B cell (primary cell): ENCODE measurements around the gene CLEC4G. TPM values are rescaled to one million over a fixed set of nuclear protein-coding genes. Genes with fewer than 3 reads are reported as not detected.

Experiments used
- ATAC-seq: fragments of 200-7000 bp; cut with Tn5 transposase; one replicate; pipeline ENCODE4 v1.10.0; 2021; ENCODE audit warnings: low read depth, mild to moderate bottlenecking, moderate number of reproducible peaks, moderate library complexity
- CTCF ChIA-PET: fragments of 350-600 bp; sonication (Branson Sonifier 250); formaldehyde crosslinking; loops from one replicate; lab custom pipeline; 2021; ENCODE audit warnings: antibody characterized with exemption, inconsistent platforms; lab: Charles Lee
- POLR2A ChIA-PET: fragments of 350-600 bp; sonication (Branson Sonifier 250); formaldehyde crosslinking; loops from one replicate; lab custom pipeline; 2021; ENCODE audit warnings: antibody characterized with exemption; lab: Charles Lee
- DNase-seq: peaks from one replicate; pipeline ENCODE4 v3.0.0; 2013
- H2AFZ ChIP-seq: 2 replicates; pipeline ENCODE4 v1.6.1; 2012; ENCODE audit warnings: mild to moderate bottlenecking, low read depth, low read length; ENCODE audit not compliant: insufficient read depth, poor library complexity, severe bottlenecking
- H3K27ac ChIP-seq, 2 donors: 1 replicate in 1 of 2; 2 replicates in 1 of 2; pipeline ENCODE4 v1.5.1; 2012 to 2013; ENCODE audit warnings: low read length in 2 of 2, mild to moderate bottlenecking in 2 of 2, moderate library complexity in 1 of 2
- H3K27me3 ChIP-seq, 4 experiments: fragments of 200-600 bp in 1 of 4; sonication (generic) in 1 of 4; replicated peaks in 1 of 4; 1 replicate in 2 of 4; 2 replicates in 2 of 4; pipeline versions ENCODE4 v1.6.1 to v1.7.0; 2013 to 2016; ENCODE audit warnings: low read length in 3 of 4, mild to moderate bottlenecking in 2 of 4, mixed read lengths in 1 of 4, moderate library complexity in 1 of 4; ENCODE audit not compliant: insufficient read depth in 4 of 4, control insufficient read depth in 3 of 4; ENCODE audit errors: control extremely low read depth in 1 of 4
- H3K36me3 ChIP-seq, 2 experiments: replicated peaks in 1 of 2; 1 replicate in 1 of 2; 2 replicates in 1 of 2; pipeline versions ENCODE4 v1.6.1 to v1.7.1; 2013; ENCODE audit warnings: low read length in 1 of 2; ENCODE audit not compliant: insufficient read depth in 2 of 2, control insufficient read depth in 1 of 2; ENCODE audit errors: control extremely low read depth in 1 of 2, extremely low read depth in 1 of 2
- H3K4me1 ChIP-seq, 2 donors: fragments of 200-600 bp in 1 of 2; sonication (generic) in 1 of 2; 1 replicate in 1 of 2; 2 replicates in 1 of 2; pipeline versions ENCODE4 v1.5.1 to v1.6.1; 2013 to 2017; ENCODE audit warnings: low read length in 2 of 2; ENCODE audit not compliant: control insufficient read depth in 2 of 2, insufficient read depth in 2 of 2
- H3K4me2 ChIP-seq: replicated peaks from 2 replicates; pipeline ENCODE3; 2012; ENCODE audit warnings: mild to moderate bottlenecking, low read depth, low read length; ENCODE audit not compliant: poor library complexity, severe bottlenecking
- H3K4me3 ChIP-seq, 5 experiments: fragments of 200-600 bp in 1 of 5; sonication (generic) in 1 of 5; 1 replicate in 3 of 5; 2 replicates in 2 of 5; pipeline versions ENCODE4 v1.5.1 to v1.7.0; 2011 to 2016; ENCODE audit warnings: low read length in 4 of 5, mild to moderate bottlenecking in 4 of 5, low read depth in 2 of 5, control low read depth in 1 of 5, moderate library complexity in 1 of 5; ENCODE audit not compliant: insufficient read depth in 1 of 5; ENCODE audit errors: control extremely low read depth in 1 of 5, extremely low read depth in 1 of 5
- H3K79me2 ChIP-seq: fragments of 200-600 bp; sonication (generic); one replicate; pipeline ENCODE4 v1.6.0; 2016; ENCODE audit warnings: low read length; ENCODE audit not compliant: control insufficient read depth, insufficient read depth
- H3K9ac ChIP-seq: fragments of 200-600 bp; sonication (generic); 2 replicates; pipeline ENCODE4 v1.6.1; 2017; ENCODE audit warnings: mild to moderate bottlenecking, low read length, moderate library complexity
- H3K9me3 ChIP-seq, 3 donors: one replicate each; pipeline versions ENCODE4 v1.6.1 to v1.7.1; 2013; ENCODE audit warnings: low read length in 2 of 3; ENCODE audit not compliant: control insufficient read depth in 2 of 3, insufficient read depth in 1 of 3; ENCODE audit errors: control extremely low read depth in 1 of 3
- H4K20me1 ChIP-seq: 2 replicates; pipeline ENCODE4 v1.6.0; 2012; ENCODE audit warnings: mild to moderate bottlenecking, low read length; ENCODE audit not compliant: insufficient read depth, control insufficient read depth, poor library complexity, severe bottlenecking
- H3K27ac Mint-ChIP-seq: one replicate; pipeline ENCODE4 v1.8.0; 2021; ENCODE audit warnings: mixed read lengths
- H3K27me3 Mint-ChIP-seq: one replicate; pipeline ENCODE4 v1.8.0; 2021; ENCODE audit warnings: mixed read lengths
- H3K4me1 Mint-ChIP-seq: one replicate; pipeline ENCODE4 v1.8.0; 2021; ENCODE audit warnings: mixed read lengths
- H3K4me3 Mint-ChIP-seq: one replicate; pipeline ENCODE4 v1.8.0; 2021; ENCODE audit warnings: mixed read lengths
- H3K9me3 Mint-ChIP-seq: one replicate; pipeline ENCODE4 v1.8.0; 2022; ENCODE audit warnings: mixed read lengths; ENCODE audit not compliant: insufficient read depth
- EZH2 ChIP-seq: IDR thresholded peaks from 2 replicates; pipeline ENCODE4 v1.6.1; 2012; ENCODE audit warnings: borderline replicate concordance, low read depth, mild to moderate bottlenecking, moderate library complexity, low read length; ENCODE audit not compliant: insufficient read depth, poor library complexity, severe bottlenecking
- WGBS: methylation state at CpG from one replicate; pipeline ENCODE4 v1.1.5; 2013; ENCODE audit warnings: missing lambda C conversion rate; ENCODE audit not compliant: insufficient coverage; 5-methylcytosine and 5-hydroxymethylcytosine counted together
- intact Hi-C: fragments of 100-400 bp; cut with micrococcal nuclease; formaldehyde crosslinking; loops from one replicate; pipeline ENCODE4 v1.10.0; 2022
- polyA plus RNA-seq: library from polyadenylated mRNA; depleted of rRNA; stranded (reverse); fragments of >200 nt; gene quantifications from 2 replicates; pipeline ENCODE4 v1.2.3, GENCODE V29; 2012
- total RNA-seq, 2 donors: library from RNA; stranded (reverse); fragments of 120-200 nt in 1 of 2; gene quantifications; 1 replicate in 1 of 2; 2 replicates in 1 of 2; pipeline versions ENCODE4 v1.2.3 to v1.2.4, GENCODE V29; 2013 to 2022
- TF ChIP-seq, protein P1 (sequence below): fragments of 200-600 bp; IDR thresholded peaks from one replicate; pipeline ENCODE4 v1.8.0; 2022; ENCODE audit warnings: antibody characterized with exemption, mild to moderate bottlenecking

CLEC4G gene
- total and polyA plus RNA-seq, 2 donors (not counting 1 experiment from before 2014, with no cell fraction given) = 1.3 TPM; not detected in 1

DNA sequence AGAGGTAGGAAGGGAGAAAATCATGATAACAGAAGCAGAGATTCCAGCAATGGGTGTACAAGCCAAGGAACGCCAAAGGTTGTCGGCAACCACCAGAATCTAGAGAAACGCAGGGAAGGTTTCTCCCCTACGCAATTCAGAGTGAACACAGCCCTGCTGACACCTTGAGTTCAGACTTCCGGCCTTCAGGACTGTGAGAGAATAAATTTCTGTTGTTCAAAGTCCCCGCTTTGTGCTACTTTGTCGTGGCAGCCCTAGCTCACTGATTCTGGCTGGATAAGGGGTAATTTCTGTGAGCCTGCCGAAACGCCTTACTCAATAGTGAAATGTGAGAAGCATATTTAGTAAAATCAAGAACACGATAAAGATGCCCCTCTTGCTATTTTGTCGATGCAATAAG, 5.3 kb upstream of the CLEC4G start:
- intact Hi-C loops = no loop called here
- no peak overlapping the region for H3K27ac ChIP-seq
- TF ChIP-seq, protein P1, sequence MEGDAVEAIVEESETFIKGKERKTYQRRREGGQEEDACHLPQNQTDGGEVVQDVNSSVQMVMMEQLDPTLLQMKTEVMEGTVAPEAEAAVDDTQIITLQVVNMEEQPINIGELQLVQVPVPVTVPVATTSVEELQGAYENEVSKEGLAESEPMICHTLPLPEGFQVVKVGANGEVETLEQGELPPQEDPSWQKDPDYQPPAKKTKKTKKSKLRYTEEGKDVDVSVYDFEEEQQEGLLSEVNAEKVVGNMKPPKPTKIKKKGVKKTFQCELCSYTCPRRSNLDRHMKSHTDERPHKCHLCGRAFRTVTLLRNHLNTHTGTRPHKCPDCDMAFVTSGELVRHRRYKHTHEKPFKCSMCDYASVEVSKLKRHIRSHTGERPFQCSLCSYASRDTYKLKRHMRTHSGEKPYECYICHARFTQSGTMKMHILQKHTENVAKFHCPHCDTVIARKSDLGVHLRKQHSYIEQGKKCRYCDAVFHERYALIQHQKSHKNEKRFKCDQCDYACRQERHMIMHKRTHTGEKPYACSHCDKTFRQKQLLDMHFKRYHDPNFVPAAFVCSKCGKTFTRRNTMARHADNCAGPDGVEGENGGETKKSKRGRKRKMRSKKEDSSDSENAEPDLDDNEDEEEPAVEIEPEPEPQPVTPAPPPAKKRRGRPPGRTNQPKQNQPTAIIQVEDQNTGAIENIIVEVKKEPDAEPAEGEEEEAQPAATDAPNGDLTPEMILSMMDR = no peak
- TF ChIP-seq EZH2 = no peak
- H3K36me3 ChIP-seq = no peaks in the 10 kb centered on the region
- Mint-ChIP-seq H3K27ac (no peak overlapping the region), H3K27me3 (peaks cover 12% of the 10 kb centered on the region), H3K9me3 (no peaks in the 10 kb centered on the region), H3K4me1 (peaks cover 18% of the 10 kb centered on the region), H3K4me3 (no peak overlapping the region)
- no peaks in the 10 kb centered on the region for H3K79me2 ChIP-seq
- H2AFZ ChIP-seq = no peak overlapping the region
- POLR2A ChIA-PET = no interaction called here
- no peaks in the 10 kb centered on the region for H3K9me3 ChIP-seq
- H3K27me3 ChIP-seq = no peaks in the 10 kb centered on the region
- peaks cover 3 to 7% of the 10 kb centered on the region in 2 donors for H3K4me1 ChIP-seq
- no peak for ATAC-seq
- H3K4me2 ChIP-seq = no peak overlapping the region
- DNase-seq = no peak
- CTCF ChIA-PET = no interaction called here
- H3K9ac ChIP-seq = no peak overlapping the region
- no peak overlapping the region for H3K4me3 ChIP-seq
- 93% methylated on average over 11 of the region's 11 CpGs for WGBS
- H4K20me1 ChIP-seq = no peaks in the 10 kb centered on the region

GRCh38 chr19:7736148-7736547, 4.2 kb upstream of the CLEC4G start:
- no peak overlapping the region for H3K4me3 ChIP-seq
- H3K4me1 ChIP-seq = peaks cover 3 to 9% of the 10 kb centered on the region in 2 donors
- peaks cover 0 to 3% (median 2%) of the 10 kb centered on the region in 4 experiments for H3K27me3 ChIP-seq
- no peak overlapping the region for H3K27ac Mint-ChIP-seq
- POLR2A ChIA-PET = no interaction called here
- H3K79me2 ChIP-seq = no peaks in the 10 kb centered on the region
- no peak overlapping the region for H3K9ac ChIP-seq
- H3K4me2 ChIP-seq = no peak overlapping the region
- no peaks in the 10 kb centered on the region for H3K36me3 ChIP-seq
- TF ChIP-seq, protein P1 = no peak
- no peak for TF ChIP-seq EZH2
- peaks cover 0 to 3% (median 0%) of the 10 kb centered on the region in 3 donors for H3K9me3 ChIP-seq
- H3K4me3 Mint-ChIP-seq = no peak overlapping the region
- CTCF ChIA-PET = interaction anchor here (1.2 kb wide), 1 partner anchor 55 kb away, joined by 3 read pairs; the partner anchor contains the start of gene TRAPPC5
- WGBS = 91% methylated on average over 1 of the region's 1 CpG
- no peaks in the 10 kb centered on the region for H4K20me1 ChIP-seq
- peaks cover 12% of the 10 kb centered on the region for H3K27me3 Mint-ChIP-seq
- H2AFZ ChIP-seq = no peak overlapping the region
- DNase-seq (no peak), ATAC-seq (no peak)
- H3K27ac ChIP-seq = no peak overlapping the region
- H3K9me3 Mint-ChIP-seq = no peaks in the 10 kb centered on the region
- H3K4me1 Mint-ChIP-seq = peaks cover 19% of the 10 kb centered on the region
- intact Hi-C loops = no loop called here
